SK-N-SH treated with all-trans-retinoic acid at 6 μM for 48 hours (cell line): ENCODE data around the gene CYB5RL.

Source experiments
- ATAC-seq: fragments of 200-7000 bp; cut with Tn5 transposase; 3 replicates; pipeline ENCODE4 v1.9.1; 2020; ENCODE audit warnings: mild to moderate bottlenecking, moderate library complexity
- ARNTL ChIP-seq: fragments of 450-650 bp; formaldehyde crosslinking; IDR thresholded peaks from 2 replicates; pipeline ENCODE4 v1.5.0; 2020; ENCODE audit warnings: low read depth, mild to moderate bottlenecking, moderate library complexity, borderline replicate concordance
- BACH2 ChIP-seq: fragments of 250-450 bp; sonication (Bioruptor Pico); IDR thresholded peaks from 2 replicates; pipeline ENCODE4 v1.9.0; 2021; ENCODE audit warnings: mild to moderate bottlenecking, borderline replicate concordance
- ESRRG ChIP-seq: fragments of 250-450 bp; sonication (Bioruptor Pico); IDR thresholded peaks from 2 replicates; pipeline ENCODE4 v1.6.1; 2021; ENCODE audit warnings: mild to moderate bottlenecking
- GLIS3 ChIP-seq: fragments of 250-450 bp; sonication (Bioruptor Pico); IDR thresholded peaks from 2 replicates; pipeline ENCODE4 v1.5.0; 2020; ENCODE audit warnings: mild to moderate bottlenecking, moderate library complexity
- ISL1 ChIP-seq: fragments of 250-450 bp; sonication (Bioruptor Pico); IDR thresholded peaks from 2 replicates; pipeline ENCODE4 v2.1.2; 2022; ENCODE audit warnings: mild to moderate bottlenecking, moderate library complexity
- OSR1 ChIP-seq: fragments of 250-450 bp; sonication (Bioruptor Pico); IDR thresholded peaks from 2 replicates; pipeline ENCODE4 v1.8.0; 2022; ENCODE audit warnings: moderate library complexity, mild to moderate bottlenecking, inconsistent platforms
- PPARA ChIP-seq: fragments of 250-450 bp; sonication (Bioruptor Pico); IDR thresholded peaks from 2 replicates; pipeline ENCODE4 v1.5.0; 2020; ENCODE audit warnings: mild to moderate bottlenecking, borderline replicate concordance
- RARB ChIP-seq: fragments of 250-450 bp; sonication (Bioruptor Pico); IDR thresholded peaks from 2 replicates; pipeline ENCODE4 v1.8.0; 2021; ENCODE audit warnings: mild to moderate bottlenecking, moderate library complexity
- SNAI2 ChIP-seq: fragments of 250-450 bp; sonication (Bioruptor Pico); IDR thresholded peaks from 2 replicates; pipeline ENCODE4 v1.5.0; 2020; ENCODE audit warnings: mild to moderate bottlenecking, moderate library complexity
- TCF4 ChIP-seq: fragments of 250-450 bp; sonication (Bioruptor Pico); IDR thresholded peaks from 2 replicates; pipeline ENCODE4 v1.8.0; 2021; ENCODE audit warnings: mild to moderate bottlenecking, moderate library complexity, borderline replicate concordance
- TOX ChIP-seq: fragments of 250-450 bp; sonication (Bioruptor Pico); IDR thresholded peaks from 2 replicates; pipeline ENCODE4 v1.8.0; 2021; ENCODE audit warnings: mild to moderate bottlenecking, moderate library complexity, borderline replicate concordance
- ZC3H10 ChIP-seq: fragments of 250-450 bp; sonication (Bioruptor Pico); IDR thresholded peaks from 2 replicates; pipeline ENCODE4 v1.5.1; 2021; ENCODE audit warnings: mild to moderate bottlenecking, moderate library complexity
- ZFP3 ChIP-seq: fragments of 250-450 bp; sonication (Bioruptor Pico); IDR thresholded peaks from 2 replicates; pipeline ENCODE4 v1.5.0; 2020; ENCODE audit warnings: mild to moderate bottlenecking, moderate library complexity
- ZFP30 ChIP-seq: fragments of 450-650 bp; formaldehyde crosslinking; IDR thresholded peaks from 2 replicates; pipeline ENCODE4 v1.5.0; 2022; ENCODE audit warnings: mild to moderate bottlenecking, moderate library complexity
- ZNF70 ChIP-seq: fragments of 450-650 bp; formaldehyde crosslinking; IDR thresholded peaks from 2 replicates; pipeline ENCODE4 v1.5.0; 2020; ENCODE audit warnings: mild to moderate bottlenecking, moderate library complexity
- TF ChIP-seq, protein P1 (sequence below): fragments of 250-450 bp; sonication (Bioruptor Pico); IDR thresholded peaks from 2 replicates; pipeline ENCODE4 v1.8.0; 2020; ENCODE audit warnings: mild to moderate bottlenecking, moderate library complexity, borderline replicate concordance
- TF ChIP-seq, protein P2 (sequence below): fragments of 250-450 bp; sonication (Bioruptor Pico); IDR thresholded peaks from 2 replicates; pipeline ENCODE4 v1.8.0; 2021; ENCODE audit warnings: low read depth, mild to moderate bottlenecking, moderate library complexity, borderline replicate concordance
- TF ChIP-seq, protein P3 (sequence below): fragments of 250-450 bp; sonication (Bioruptor Pico); IDR thresholded peaks from 2 replicates; pipeline ENCODE4 v1.5.1; 2020; ENCODE audit warnings: low read depth, mild to moderate bottlenecking, moderate library complexity
- TF ChIP-seq, protein P4 (sequence below): fragments of 250-450 bp; sonication (Bioruptor Pico); IDR thresholded peaks from 2 replicates; pipeline ENCODE4 v1.5.0; 2020; ENCODE audit warnings: mild to moderate bottlenecking, moderate library complexity
- TF ChIP-seq, protein P5 (sequence below): fragments of 250-450 bp; sonication (Bioruptor Pico); IDR thresholded peaks from 2 replicates; pipeline ENCODE4 v1.5.1; 2021; ENCODE audit warnings: mild to moderate bottlenecking, moderate library complexity

Gene CYB5RL

DNA sequence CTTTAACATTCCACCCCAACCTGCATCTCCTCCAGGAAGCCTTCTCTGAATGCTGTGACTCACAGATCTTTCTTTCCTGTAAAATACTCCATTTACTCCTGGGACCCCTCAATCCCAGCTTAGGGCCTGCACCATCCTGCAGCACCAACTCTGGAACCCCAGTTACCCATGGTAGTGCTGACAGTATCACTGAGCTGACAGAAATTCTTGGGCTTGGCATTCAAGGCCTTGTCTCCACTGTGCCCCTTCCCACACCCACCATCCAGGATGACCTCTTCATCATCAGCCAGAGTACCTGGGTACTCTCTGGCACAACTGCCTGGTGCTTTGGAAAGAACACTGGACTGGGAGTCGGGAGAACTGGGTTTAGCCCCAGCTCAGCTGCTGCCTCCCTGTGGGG is 8.3 kb downstream of the CYB5RL start:
- no peak for ATAC-seq
- no peak for TF ChIP-seq ZC3H10 (CRISPR knock-in tag)
- TF ChIP-seq, protein P1, sequence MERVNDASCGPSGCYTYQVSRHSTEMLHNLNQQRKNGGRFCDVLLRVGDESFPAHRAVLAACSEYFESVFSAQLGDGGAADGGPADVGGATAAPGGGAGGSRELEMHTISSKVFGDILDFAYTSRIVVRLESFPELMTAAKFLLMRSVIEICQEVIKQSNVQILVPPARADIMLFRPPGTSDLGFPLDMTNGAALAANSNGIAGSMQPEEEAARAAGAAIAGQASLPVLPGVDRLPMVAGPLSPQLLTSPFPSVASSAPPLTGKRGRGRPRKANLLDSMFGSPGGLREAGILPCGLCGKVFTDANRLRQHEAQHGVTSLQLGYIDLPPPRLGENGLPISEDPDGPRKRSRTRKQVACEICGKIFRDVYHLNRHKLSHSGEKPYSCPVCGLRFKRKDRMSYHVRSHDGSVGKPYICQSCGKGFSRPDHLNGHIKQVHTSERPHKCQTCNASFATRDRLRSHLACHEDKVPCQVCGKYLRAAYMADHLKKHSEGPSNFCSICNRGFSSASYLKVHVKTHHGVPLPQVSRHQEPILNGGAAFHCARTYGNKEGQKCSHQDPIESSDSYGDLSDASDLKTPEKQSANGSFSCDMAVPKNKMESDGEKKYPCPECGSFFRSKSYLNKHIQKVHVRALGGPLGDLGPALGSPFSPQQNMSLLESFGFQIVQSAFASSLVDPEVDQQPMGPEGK (CRISPR knock-in tag): no peak
- TF ChIP-seq ZFP3 (CRISPR knock-in tag): no peak
- no peak for TF ChIP-seq OSR1 (CRISPR knock-in tag)
- no peak for TF ChIP-seq ZFP30 (CRISPR knock-in tag)
- no peak for TF ChIP-seq ARNTL (CRISPR knock-in tag)
- no peak for TF ChIP-seq TOX (CRISPR knock-in tag)
- TF ChIP-seq, protein P2, sequence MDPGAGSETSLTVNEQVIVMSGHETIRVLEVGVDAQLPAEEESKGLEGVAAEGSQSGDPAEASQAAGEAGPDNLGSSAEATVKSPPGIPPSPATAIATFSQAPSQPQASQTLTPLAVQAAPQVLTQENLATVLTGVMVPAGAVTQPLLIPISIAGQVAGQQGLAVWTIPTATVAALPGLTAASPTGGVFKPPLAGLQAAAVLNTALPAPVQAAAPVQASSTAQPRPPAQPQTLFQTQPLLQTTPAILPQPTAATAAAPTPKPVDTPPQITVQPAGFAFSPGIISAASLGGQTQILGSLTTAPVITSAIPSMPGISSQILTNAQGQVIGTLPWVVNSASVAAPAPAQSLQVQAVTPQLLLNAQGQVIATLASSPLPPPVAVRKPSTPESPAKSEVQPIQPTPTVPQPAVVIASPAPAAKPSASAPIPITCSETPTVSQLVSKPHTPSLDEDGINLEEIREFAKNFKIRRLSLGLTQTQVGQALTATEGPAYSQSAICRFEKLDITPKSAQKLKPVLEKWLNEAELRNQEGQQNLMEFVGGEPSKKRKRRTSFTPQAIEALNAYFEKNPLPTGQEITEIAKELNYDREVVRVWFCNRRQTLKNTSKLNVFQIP: no peak
- TF ChIP-seq, protein P3, sequence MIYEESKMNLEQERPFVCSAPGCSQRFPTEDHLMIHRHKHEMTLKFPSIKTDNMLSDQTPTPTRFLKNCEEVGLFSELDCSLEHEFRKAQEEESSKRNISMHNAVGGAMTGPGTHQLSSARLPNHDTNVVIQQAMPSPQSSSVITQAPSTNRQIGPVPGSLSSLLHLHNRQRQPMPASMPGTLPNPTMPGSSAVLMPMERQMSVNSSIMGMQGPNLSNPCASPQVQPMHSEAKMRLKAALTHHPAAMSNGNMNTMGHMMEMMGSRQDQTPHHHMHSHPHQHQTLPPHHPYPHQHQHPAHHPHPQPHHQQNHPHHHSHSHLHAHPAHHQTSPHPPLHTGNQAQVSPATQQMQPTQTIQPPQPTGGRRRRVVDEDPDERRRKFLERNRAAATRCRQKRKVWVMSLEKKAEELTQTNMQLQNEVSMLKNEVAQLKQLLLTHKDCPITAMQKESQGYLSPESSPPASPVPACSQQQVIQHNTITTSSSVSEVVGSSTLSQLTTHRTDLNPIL (CRISPR knock-in tag): no peak
- TF ChIP-seq BACH2 (CRISPR knock-in tag): no peak
- TF ChIP-seq TCF4 (CRISPR knock-in tag): no peak
- no peak for TF ChIP-seq SNAI2 (CRISPR knock-in tag)
- TF ChIP-seq ISL1: no peak
- TF ChIP-seq, all 23 proteins: peak for 0

DNA sequence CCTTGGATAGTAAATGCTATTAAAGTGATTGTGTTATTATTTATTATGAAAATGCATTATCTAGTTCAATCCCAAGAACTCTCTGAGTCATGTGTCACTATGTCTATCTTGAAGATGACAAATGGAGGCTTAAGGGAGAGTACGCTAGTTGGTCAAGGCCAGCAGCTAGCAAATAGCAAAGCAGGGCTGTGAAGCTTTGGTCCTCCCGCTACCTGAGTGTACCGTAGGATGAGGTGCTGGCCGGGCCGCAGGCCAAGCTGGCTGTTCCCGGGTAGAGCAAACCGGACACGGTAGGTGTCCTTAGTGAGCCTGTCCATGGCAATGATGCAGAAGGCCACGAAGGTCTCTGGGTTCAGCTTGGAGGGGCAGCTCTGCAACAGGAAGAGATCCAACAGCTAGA is 9.3 kb downstream of the CYB5RL start:
- TF ChIP-seq GLIS3 (CRISPR knock-in tag) (no peak), RARB (CRISPR knock-in tag) (no peak), ZNF70 (no peak), TOX (CRISPR knock-in tag) (no peak), ISL1 (no peak), ZFP3 (CRISPR knock-in tag) (no peak)
- TF ChIP-seq, protein P4, sequence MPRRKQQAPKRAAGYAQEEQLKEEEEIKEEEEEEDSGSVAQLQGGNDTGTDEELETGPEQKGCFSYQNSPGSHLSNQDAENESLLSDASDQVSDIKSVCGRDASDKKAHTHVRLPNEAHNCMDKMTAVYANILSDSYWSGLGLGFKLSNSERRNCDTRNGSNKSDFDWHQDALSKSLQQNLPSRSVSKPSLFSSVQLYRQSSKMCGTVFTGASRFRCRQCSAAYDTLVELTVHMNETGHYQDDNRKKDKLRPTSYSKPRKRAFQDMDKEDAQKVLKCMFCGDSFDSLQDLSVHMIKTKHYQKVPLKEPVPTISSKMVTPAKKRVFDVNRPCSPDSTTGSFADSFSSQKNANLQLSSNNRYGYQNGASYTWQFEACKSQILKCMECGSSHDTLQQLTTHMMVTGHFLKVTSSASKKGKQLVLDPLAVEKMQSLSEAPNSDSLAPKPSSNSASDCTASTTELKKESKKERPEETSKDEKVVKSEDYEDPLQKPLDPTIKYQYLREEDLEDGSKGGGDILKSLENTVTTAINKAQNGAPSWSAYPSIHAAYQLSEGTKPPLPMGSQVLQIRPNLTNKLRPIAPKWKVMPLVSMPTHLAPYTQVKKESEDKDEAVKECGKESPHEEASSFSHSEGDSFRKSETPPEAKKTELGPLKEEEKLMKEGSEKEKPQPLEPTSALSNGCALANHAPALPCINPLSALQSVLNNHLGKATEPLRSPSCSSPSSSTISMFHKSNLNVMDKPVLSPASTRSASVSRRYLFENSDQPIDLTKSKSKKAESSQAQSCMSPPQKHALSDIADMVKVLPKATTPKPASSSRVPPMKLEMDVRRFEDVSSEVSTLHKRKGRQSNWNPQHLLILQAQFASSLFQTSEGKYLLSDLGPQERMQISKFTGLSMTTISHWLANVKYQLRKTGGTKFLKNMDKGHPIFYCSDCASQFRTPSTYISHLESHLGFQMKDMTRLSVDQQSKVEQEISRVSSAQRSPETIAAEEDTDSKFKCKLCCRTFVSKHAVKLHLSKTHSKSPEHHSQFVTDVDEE (CRISPR knock-in tag): no peak
- ATAC-seq: no peak

DNA sequence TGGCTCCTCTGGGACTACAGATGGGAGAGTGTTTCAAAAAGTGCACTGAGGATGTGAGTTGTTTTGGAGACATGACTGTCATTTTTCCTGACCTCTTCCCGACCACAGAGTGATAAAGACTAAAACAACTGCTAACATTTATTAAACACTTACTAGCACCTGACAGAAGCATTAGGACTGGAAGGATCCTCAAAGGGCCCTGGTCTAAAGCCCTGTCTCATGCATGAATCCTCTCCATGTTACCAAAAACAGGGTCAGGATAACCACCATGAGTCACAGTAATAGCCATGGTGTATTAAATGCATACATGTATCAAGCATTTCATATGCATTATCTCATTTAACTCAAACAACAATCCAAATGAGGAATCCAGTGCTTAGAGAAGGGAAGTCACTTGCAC is 11.5 kb downstream of the CYB5RL start:
- no peak for ATAC-seq
- TF ChIP-seq PPARA (CRISPR knock-in tag) (no peak), ESRRG (no peak), ISL1 (no peak), ARNTL (CRISPR knock-in tag) (no peak), RARB (CRISPR knock-in tag) (no peak), ZC3H10 (CRISPR knock-in tag) (no peak), BACH2 (CRISPR knock-in tag) (no peak), GLIS3 (CRISPR knock-in tag) (no peak)
- TF ChIP-seq, protein P4 (CRISPR knock-in tag): no peak
- TF ChIP-seq, protein P5, sequence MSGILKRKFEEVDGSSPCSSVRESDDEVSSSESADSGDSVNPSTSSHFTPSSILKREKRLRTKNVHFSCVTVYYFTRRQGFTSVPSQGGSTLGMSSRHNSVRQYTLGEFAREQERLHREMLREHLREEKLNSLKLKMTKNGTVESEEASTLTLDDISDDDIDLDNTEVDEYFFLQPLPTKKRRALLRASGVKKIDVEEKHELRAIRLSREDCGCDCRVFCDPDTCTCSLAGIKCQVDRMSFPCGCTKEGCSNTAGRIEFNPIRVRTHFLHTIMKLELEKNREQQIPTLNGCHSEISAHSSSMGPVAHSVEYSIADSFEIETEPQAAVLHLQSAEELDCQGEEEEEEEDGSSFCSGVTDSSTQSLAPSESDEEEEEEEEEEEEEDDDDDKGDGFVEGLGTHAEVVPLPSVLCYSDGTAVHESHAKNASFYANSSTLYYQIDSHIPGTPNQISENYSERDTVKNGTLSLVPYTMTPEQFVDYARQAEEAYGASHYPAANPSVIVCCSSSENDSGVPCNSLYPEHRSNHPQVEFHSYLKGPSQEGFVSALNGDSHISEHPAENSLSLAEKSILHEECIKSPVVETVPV (CRISPR knock-in tag): no peak
- TF ChIP-seq, protein P3 (CRISPR knock-in tag): no peak
- TF ChIP-seq, protein P2: no peak
